Lower lobe of right lung (tissue), 2 donors: ENCODE results near the gene LIN28A. TPM values are rescaled to one million over a fixed set of nuclear protein-coding genes. Genes with fewer than 3 reads are reported as not detected.

Source experiments
- ATAC-seq, 2 donors: fragments of 200-7000 bp; cut with Tn5 transposase; one replicate each; pipeline ENCODE4 v1.9.1; 2020 to 2022; ENCODE audit warnings: mild to moderate bottlenecking in 2 of 2, moderate library complexity in 2 of 2
- DNase-seq: peaks from one replicate; pipeline ENCODE4 v3.0.0-alpha.2; 2020
- H3K27ac ChIP-seq: fragments of 200-600 bp; one replicate; pipeline ENCODE4 v1.8.0; 2022
- H3K27me3 ChIP-seq: fragments of 200-600 bp; one replicate; pipeline ENCODE4 v1.8.0; 2022; ENCODE audit warnings: low read depth
- H3K36me3 ChIP-seq: fragments of 200-600 bp; one replicate; pipeline ENCODE4 v1.8.0; 2022; ENCODE audit warnings: mild to moderate bottlenecking
- H3K4me1 ChIP-seq: fragments of 200-600 bp; one replicate; pipeline ENCODE4 v1.8.0; 2022
- H3K4me3 ChIP-seq: fragments of 200-600 bp; one replicate; pipeline ENCODE4 v1.8.0; 2022; ENCODE audit warnings: mild to moderate bottlenecking
- H3K9me3 ChIP-seq: fragments of 200-600 bp; one replicate; pipeline ENCODE4 v1.8.0; 2022
- intact Hi-C: fragments of 100-400 bp; cut with DNase I; formaldehyde crosslinking; loops from one replicate; pipeline ENCODE4 v1.11.0; 2022
- total RNA-seq: library from RNA; stranded (reverse); fragmentation: NEBNext Ultra II Directional; extraction: Animal tissue kit (Norgen Biotek cat#: 25700); gene quantifications from one replicate; pipeline ENCODE4 v1.2.1, GENCODE V29; 2021
- TF ChIP-seq, protein P1 (sequence below): fragments of 200-600 bp; IDR thresholded peaks from one replicate; pipeline ENCODE4 v1.8.0; 2022; ENCODE audit warnings: antibody characterized with exemption, mild to moderate bottlenecking
- donor health status: DM: no; HTN: yes; CAD: no; lungs with severe emphysema.

LIN28A gene
- total RNA-seq, 1 donor from 2014 or later = not detected

GRCh38 chr1:26478159-26478558, 67.5 kb downstream of the LIN28A start:
- DNase-seq (no peak), ATAC-seq (no peak)
- Histone ChIP-seq H3K36me3 (peaks cover 60% of the 10 kb centered on the region), H3K27ac (no peak overlapping the region), H3K9me3 (no peaks in the 10 kb centered on the region), H3K4me3 (no peak overlapping the region), H3K4me1 (peaks cover 26% of the 10 kb centered on the region), H3K27me3 (no peaks in the 10 kb centered on the region)
- TF ChIP-seq, protein P1, sequence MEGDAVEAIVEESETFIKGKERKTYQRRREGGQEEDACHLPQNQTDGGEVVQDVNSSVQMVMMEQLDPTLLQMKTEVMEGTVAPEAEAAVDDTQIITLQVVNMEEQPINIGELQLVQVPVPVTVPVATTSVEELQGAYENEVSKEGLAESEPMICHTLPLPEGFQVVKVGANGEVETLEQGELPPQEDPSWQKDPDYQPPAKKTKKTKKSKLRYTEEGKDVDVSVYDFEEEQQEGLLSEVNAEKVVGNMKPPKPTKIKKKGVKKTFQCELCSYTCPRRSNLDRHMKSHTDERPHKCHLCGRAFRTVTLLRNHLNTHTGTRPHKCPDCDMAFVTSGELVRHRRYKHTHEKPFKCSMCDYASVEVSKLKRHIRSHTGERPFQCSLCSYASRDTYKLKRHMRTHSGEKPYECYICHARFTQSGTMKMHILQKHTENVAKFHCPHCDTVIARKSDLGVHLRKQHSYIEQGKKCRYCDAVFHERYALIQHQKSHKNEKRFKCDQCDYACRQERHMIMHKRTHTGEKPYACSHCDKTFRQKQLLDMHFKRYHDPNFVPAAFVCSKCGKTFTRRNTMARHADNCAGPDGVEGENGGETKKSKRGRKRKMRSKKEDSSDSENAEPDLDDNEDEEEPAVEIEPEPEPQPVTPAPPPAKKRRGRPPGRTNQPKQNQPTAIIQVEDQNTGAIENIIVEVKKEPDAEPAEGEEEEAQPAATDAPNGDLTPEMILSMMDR = no peak
- intact Hi-C loops = no loop called here

DNA sequence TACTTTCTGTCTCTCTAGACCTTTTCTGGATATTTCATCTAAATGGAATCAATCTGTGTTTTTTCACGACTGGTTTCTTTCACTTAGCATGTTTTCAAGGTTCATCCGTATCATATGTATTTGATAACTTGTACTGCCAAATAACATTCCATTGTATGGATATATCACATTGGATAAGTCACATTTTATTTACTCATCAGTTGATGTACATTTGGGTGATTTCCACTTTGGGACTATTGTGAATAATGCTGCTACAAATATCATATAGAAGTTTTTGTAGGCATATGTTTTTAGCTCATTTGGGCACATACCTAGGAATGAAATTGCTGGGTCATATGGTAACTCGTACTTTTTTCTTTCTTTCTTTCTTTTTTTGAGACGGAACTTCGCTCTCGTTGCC, 68.4 kb downstream of the LIN28A start:
- no peaks in the 10 kb centered on the region for H3K27me3 ChIP-seq
- TF ChIP-seq, protein P1 = no peak
- H3K36me3 ChIP-seq = peaks cover 52% of the 10 kb centered on the region
- no peaks in the 10 kb centered on the region for H3K9me3 ChIP-seq
- ATAC-seq (no peak), DNase-seq (no peak)
- no peak overlapping the region for H3K4me3 ChIP-seq
- intact Hi-C loops = no loop called here
- H3K4me1 ChIP-seq = peaks cover 18% of the 10 kb centered on the region
- no peak overlapping the region for H3K27ac ChIP-seq

Other genes with a start within 250 kb of the LIN28A start
- gene C1orf232, start 241.9 kb upstream of the LIN28A start, total RNA-seq = not detected
- gene ZNF593, start 240.9 kb upstream of the LIN28A start, total RNA-seq = 18.0 TPM
- gene ZNF593OS, start 239.0 kb upstream of the LIN28A start, total RNA-seq = not detected
- 25.0 TPM for gene CNKSR1, start 233.3 kb upstream of the LIN28A start, total RNA-seq
- not detected for gene CATSPER4, start 220.2 kb upstream of the LIN28A start, total RNA-seq
- 10.2 TPM for gene CEP85, start 176.6 kb upstream of the LIN28A start, total RNA-seq
- 204 TPM for gene SH3BGRL3, start 130.7 kb upstream of the LIN28A start, total RNA-seq
- 65.1 TPM for gene UBXN11, start 104.2 kb upstream of the LIN28A start, total RNA-seq
- 541 TPM for gene CD52, start 92.9 kb upstream of the LIN28A start, total RNA-seq
- 2.1 TPM for gene CRYBG2, start 56.7 kb upstream of the LIN28A start, total RNA-seq
- gene ZNF683, start 38.1 kb upstream of the LIN28A start, total RNA-seq = 1.2 TPM
- 37.2 TPM for gene DHDDS, start 21.5 kb downstream of the LIN28A start, total RNA-seq
- gene HMGN2, start 61.6 kb downstream of the LIN28A start, total RNA-seq = 326 TPM
- 140 TPM for gene RPS6KA1, start 118.9 kb downstream of the LIN28A start, total RNA-seq